NOMO-1 treated with DMSO at 0.1 percent for 48 hours (cell line): ENCODE measurements around the gene OR4C46.
"Not testable (repeated sequence)": the region's sequence is repeated elsewhere in the genome, so short reads cannot be mapped to it uniquely, and the experiment has no call there.

Source experiments
- DNase-seq: peaks from one replicate; lab custom pipeline; 2025; ENCODE audit not compliant: unreplicated experiment; lab: John Stamatoyannopoulos, UW

The OR4C46 gene

DNA sequence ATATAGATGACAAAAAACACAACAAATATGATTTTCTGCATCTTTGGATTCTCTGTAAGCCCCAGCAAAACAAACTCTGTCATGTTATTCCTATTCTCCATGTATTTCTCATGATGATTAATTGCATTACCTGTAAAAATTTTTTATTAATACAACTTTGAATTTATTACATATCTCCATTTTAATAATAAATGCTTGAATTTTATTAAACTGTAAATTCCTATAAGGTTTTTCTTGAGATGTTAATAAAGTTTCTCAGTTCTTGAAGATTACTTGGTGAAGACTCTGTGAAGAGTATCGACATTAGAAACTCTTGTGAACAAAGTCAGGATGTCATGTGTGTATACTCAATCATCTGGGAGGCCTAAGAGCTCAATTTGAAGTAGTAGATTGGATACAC lies at the start of gene OR4C46:
OR4C46 (minus strand) TSS at position 101 of the 400 bp plus-strand sequence; CDS start at position 101, 0 bp downstream.
- DNase-seq: no peak

DNA sequence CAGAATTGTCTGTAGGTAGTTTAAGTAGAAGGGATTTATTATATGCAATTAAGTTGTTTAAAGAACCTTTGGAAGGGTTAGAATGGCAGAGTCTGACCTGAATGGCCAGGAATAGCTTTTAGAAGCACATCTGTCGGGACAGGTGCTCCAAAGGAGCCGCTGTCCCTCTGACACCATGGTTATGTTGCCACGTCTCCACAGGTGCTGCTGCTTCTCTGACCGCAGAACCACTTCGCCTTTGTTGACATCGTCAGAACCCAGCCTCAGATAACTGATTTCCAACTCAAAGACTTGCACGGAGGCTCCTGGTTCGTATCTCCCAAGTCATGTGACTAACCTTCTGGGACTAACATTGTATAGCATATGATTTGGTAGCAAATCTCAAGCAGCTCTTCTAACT lies 41.8 kb upstream of the OR4C46 start:
- not testable (repeated sequence) for DNase-seq

DNA sequence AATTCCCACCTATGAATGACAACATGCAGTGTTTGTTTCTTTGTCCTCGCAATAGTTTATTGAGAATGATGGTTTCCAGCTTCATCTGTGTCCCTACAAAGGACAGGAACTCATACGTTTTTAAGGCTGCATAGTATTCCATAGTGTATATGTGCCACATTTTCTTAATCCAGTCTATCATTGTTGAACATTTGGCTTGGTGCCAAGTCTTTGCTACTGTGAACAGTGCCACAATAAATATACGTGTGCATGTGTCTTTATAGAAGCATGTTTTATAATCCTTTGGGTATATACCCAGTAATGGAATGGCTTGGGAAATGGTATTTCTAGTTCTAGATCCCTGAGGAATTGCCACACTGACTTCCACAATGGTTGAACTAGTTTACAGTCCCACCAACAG lies 42.4 kb downstream of the OR4C46 start:
- DNase-seq: not testable (repeated sequence)

DNA sequence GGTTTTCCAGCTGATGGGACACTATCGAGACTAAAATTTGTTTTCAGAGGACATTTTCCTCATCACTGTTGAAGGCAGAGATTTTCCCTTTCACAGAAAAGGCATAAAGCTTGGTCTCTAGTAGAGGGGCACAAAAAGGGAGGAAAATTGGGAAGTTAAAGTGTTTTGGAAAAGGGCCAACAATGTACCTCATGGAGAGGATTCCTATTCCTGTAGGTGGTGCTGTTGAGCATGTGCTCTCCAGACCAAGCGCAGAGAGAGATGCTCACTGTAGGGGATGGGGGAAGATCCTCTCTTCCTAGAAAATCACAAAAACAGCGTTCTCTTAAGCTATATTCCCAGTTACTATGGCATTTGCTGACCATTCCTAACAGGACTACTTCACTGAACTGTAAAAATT lies 44.9 kb downstream of the OR4C46 start:
- DNase-seq: no peak

DNA sequence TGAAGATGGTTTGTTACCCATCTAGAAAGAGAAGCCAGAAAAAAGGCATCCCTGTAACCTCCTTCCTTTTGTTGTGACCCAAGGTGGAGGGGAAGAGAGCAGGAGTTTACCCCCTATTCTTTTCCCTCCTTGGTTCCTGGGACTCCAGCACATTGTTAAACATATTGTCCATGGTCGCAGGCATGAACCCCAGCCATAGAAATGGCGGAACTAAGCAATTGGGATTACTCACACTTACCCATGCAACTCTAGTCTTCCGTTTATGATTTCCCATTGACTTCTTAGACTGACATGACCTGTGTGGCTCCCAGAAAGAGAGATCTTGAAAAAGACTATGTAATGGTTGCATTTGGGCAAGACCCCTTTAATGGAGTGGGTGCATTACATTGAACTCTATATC lies 45.4 kb downstream of the OR4C46 start:
- DNase-seq: no peak
